ENCODE results near the gene HAUS1. TPM values are rescaled to one million over a fixed set of nuclear protein-coding genes. Genes with fewer than 3 reads are reported as not detected.

Gene HAUS1
- total RNA-seq, 1 donor from 2014 or later: 141 TPM

GRCh38 chr18:46155641-46156051, 51.5 kb downstream of the HAUS1 start:
- H3K4me2 ChIP-seq: no peak overlapping the region
- no peak overlapping the region for H3K27ac Mint-ChIP-seq
- no peaks in the 10 kb centered on the region for H3K27me3 ChIP-seq
- H3K4me1 ChIP-seq: peaks cover 18% of the 10 kb centered on the region
- no peak overlapping the region for H3K27ac ChIP-seq
- no peak overlapping the region for H3K9ac ChIP-seq
- peaks cover 23% of the 10 kb centered on the region for H3F3A ChIP-seq (ENCODE audit: low read depth)
- TF ChIP-seq EZH2 (IDR thresholded peaks at IDR 0.05) (no peak), CTCF (IDR thresholded peaks at IDR 0.05) (no peak), EZH2phosphoT487 (IDR thresholded peaks at IDR 0.05) (no peak)
- no peaks in the 10 kb centered on the region for H3K27me3 Mint-ChIP-seq (ENCODE audit: insufficient read depth, low read depth)
- peaks cover 28% of the 10 kb centered on the region for H3K4me1 Mint-ChIP-seq
- H3K4me3 Mint-ChIP-seq: no peak overlapping the region
- H3K9me3 ChIP-seq (ENCODE audit: low read depth): no peaks in the 10 kb centered on the region
- peaks cover 6% of the 10 kb centered on the region for H3K36me3 Mint-ChIP-seq
- H3K79me2 ChIP-seq (ENCODE audit: low read depth): no peaks in the 10 kb centered on the region
- H3K9me3 Mint-ChIP-seq: no peaks in the 10 kb centered on the region
- no peak overlapping the region for H2AFZ ChIP-seq (replicated peaks)
- H3K36me3 ChIP-seq: no peaks in the 10 kb centered on the region
- no peak for DNase-seq (ENCODE audit: low spot score)
- H3K4me3 ChIP-seq: no peak overlapping the region
- H4K20me1 ChIP-seq (ENCODE audit: low read depth): no peaks in the 10 kb centered on the region

- TF ChIP-seq EZH2 (IDR thresholded peaks at IDR 0.05): no peak
- TF ChIP-seq EZH2phosphoT487 (IDR thresholded peaks at IDR 0.05): no peak
- TF ChIP-seq CTCF (IDR thresholded peaks at IDR 0.05): no peak
- Mint-ChIP-seq H3K4me3 (no peak overlapping the region), H3K36me3 (peaks cover 6% of the 10 kb centered on the region), H3K27ac (no peak overlapping the region), H3K27me3 (ENCODE audit: insufficient read depth, low read depth) (no peaks in the 10 kb centered on the region), H3K4me1 (peaks cover 28% of the 10 kb centered on the region), H3K9me3 (no peaks in the 10 kb centered on the region)
- DNase-seq (ENCODE audit: low spot score): no peak
- no peaks in the 10 kb centered on the region for H3K36me3 ChIP-seq
- no peaks in the 10 kb centered on the region for H3K27me3 ChIP-seq
- no peak overlapping the region for H3K27ac ChIP-seq
- no peak overlapping the region for H3K9ac ChIP-seq
- peaks cover 23% of the 10 kb centered on the region for H3F3A ChIP-seq (ENCODE audit: low read depth)
- H4K20me1 ChIP-seq (ENCODE audit: low read depth): no peaks in the 10 kb centered on the region
- no peaks in the 10 kb centered on the region for H3K9me3 ChIP-seq (ENCODE audit: low read depth)
- H2AFZ ChIP-seq (replicated peaks): no peak overlapping the region
- H3K4me1 ChIP-seq: peaks cover 18% of the 10 kb centered on the region
- H3K79me2 ChIP-seq (ENCODE audit: low read depth): no peaks in the 10 kb centered on the region
- H3K4me3 ChIP-seq: no peak overlapping the region
- H3K4me2 ChIP-seq: no peak overlapping the region
These were observed 52.0 kb downstream of the HAUS1 start for GRCh38 chr18:46156124-46156745.

- Mint-ChIP-seq H3K4me3 (no peak overlapping the region), H3K4me1 (peaks cover 28% of the 10 kb centered on the region), H3K27me3 (ENCODE audit: insufficient read depth, low read depth) (no peaks in the 10 kb centered on the region), H3K9me3 (no peaks in the 10 kb centered on the region), H3K36me3 (peaks cover 6% of the 10 kb centered on the region), H3K27ac (no peak overlapping the region)
- no peaks in the 10 kb centered on the region for H3K36me3 ChIP-seq
- H3K4me2 ChIP-seq: no peak overlapping the region
- peaks cover 18% of the 10 kb centered on the region for H3K4me1 ChIP-seq
- no peak for TF ChIP-seq CTCF (IDR thresholded peaks at IDR 0.05)
- TF ChIP-seq EZH2phosphoT487 (IDR thresholded peaks at IDR 0.05): no peak
- no peak for TF ChIP-seq EZH2 (IDR thresholded peaks at IDR 0.05)
- H3K27me3 ChIP-seq: no peaks in the 10 kb centered on the region
- H3K9me3 ChIP-seq (ENCODE audit: low read depth): no peaks in the 10 kb centered on the region
- no peak overlapping the region for H3K4me3 ChIP-seq
- no peak overlapping the region for H3K27ac ChIP-seq
- H4K20me1 ChIP-seq (ENCODE audit: low read depth): no peaks in the 10 kb centered on the region
- no peak overlapping the region for H2AFZ ChIP-seq (replicated peaks)
- peaks cover 23% of the 10 kb centered on the region for H3F3A ChIP-seq (ENCODE audit: low read depth)
- no peaks in the 10 kb centered on the region for H3K79me2 ChIP-seq (ENCODE audit: low read depth)
- H3K9ac ChIP-seq: no peak overlapping the region
- DNase-seq (ENCODE audit: low spot score): no peak
These were observed 52.7 kb downstream of the HAUS1 start for GRCh38 chr18:46156843-46157242.
